Measurements from ENCODE around the gene SEMA6A. TPM values are rescaled to one million over a fixed set of nuclear protein-coding genes. Genes with fewer than 3 reads are reported as not detected.

The SEMA6A gene
- total RNA-seq, 4 donors from 2014 or later = 22.4 to 118 (median 48.7) TPM

GRCh38 chr5:116418774-116419173, 155.8 kb downstream of the SEMA6A start:
- H3K27me3 ChIP-seq = no peaks in the 10 kb centered on the region
- intact Hi-C loops (cut with DNase I; ENCODE audit: low total_unique reads) = no loop called here
- no peak for DNase-seq
- peaks cover 0 to 9% of the 10 kb centered on the region in 2 donors for H3K4me1 ChIP-seq
- no peaks in the 10 kb centered on the region for H3K36me3 ChIP-seq
- TF ChIP-seq CTCF (IDR thresholded peaks at IDR 0.05) (no peak), POLR2A (IDR thresholded peaks at IDR 0.05) (no peak)
- H3K4me3 ChIP-seq = no peak overlapping the region
- peak overlapping the region in 1 of 2 donors; percentile 27 for H3K27ac ChIP-seq
- H3K9me3 ChIP-seq = no peaks in the 10 kb centered on the region

- Histone ChIP-seq H3K4me3 (no peak overlapping the region), H3K4me1 (peaks cover 0 to 9% of the 10 kb centered on the region in 2 donors), H3K36me3 (no peaks in the 10 kb centered on the region), H3K27me3 (no peaks in the 10 kb centered on the region), H3K9me3 (no peaks in the 10 kb centered on the region), H3K27ac (no peak overlapping the region)
- TF ChIP-seq CTCF (IDR thresholded peaks at IDR 0.05) (no peak), POLR2A (IDR thresholded peaks at IDR 0.05) (no peak)
- no peak for DNase-seq
- intact Hi-C loops (cut with DNase I; ENCODE audit: low total_unique reads) = no loop called here
These were observed 156.6 kb downstream of the SEMA6A start for GRCh38 chr5:116418016-116418415.

- Histone ChIP-seq H3K4me3 (no peak overlapping the region), H3K27me3 (no peaks in the 10 kb centered on the region), H3K9me3 (no peaks in the 10 kb centered on the region), H3K4me1 (peaks cover 0 to 4% of the 10 kb centered on the region in 2 donors), H3K36me3 (no peaks in the 10 kb centered on the region), H3K27ac (no peak overlapping the region)
- TF ChIP-seq CTCF (IDR thresholded peaks at IDR 0.05) = no peak
- TF ChIP-seq POLR2A (IDR thresholded peaks at IDR 0.05) = no peak
- intact Hi-C loops (cut with DNase I; ENCODE audit: low total_unique reads) = no loop called here
- no peak for DNase-seq
These were observed 158.6 kb downstream of the SEMA6A start for GRCh38 chr5:116415989-116416388.

- H3K27ac ChIP-seq = no peak overlapping the region
- peaks cover 0 to 9% of the 10 kb centered on the region in 2 donors for H3K4me1 ChIP-seq
- TF ChIP-seq CTCF (IDR thresholded peaks at IDR 0.05) (no peak), POLR2A (IDR thresholded peaks at IDR 0.05) (no peak)
- H3K9me3 ChIP-seq = no peaks in the 10 kb centered on the region
- DNase-seq = no peak
- H3K27me3 ChIP-seq = no peaks in the 10 kb centered on the region
- intact Hi-C loops (cut with DNase I; ENCODE audit: low total_unique reads) = no loop called here
- no peak overlapping the region for H3K4me3 ChIP-seq
- no peaks in the 10 kb centered on the region for H3K36me3 ChIP-seq
These were observed 159.4 kb downstream of the SEMA6A start for GRCh38 chr5:116415182-116415581.

- intact Hi-C loops (cut with DNase I; ENCODE audit: low total_unique reads) = no loop called here
- H3K9me3 ChIP-seq = no peaks in the 10 kb centered on the region
- H3K27ac ChIP-seq = no peak overlapping the region
- TF ChIP-seq CTCF (IDR thresholded peaks at IDR 0.05) (no peak), POLR2A (IDR thresholded peaks at IDR 0.05) (no peak)
- DNase-seq = peak; percentile 45 to 61
- no peaks in the 10 kb centered on the region for H3K36me3 ChIP-seq
- no peak overlapping the region for H3K4me3 ChIP-seq
- H3K4me1 ChIP-seq = peaks cover 0 to 6% of the 10 kb centered on the region in 2 donors
- H3K27me3 ChIP-seq = no peaks in the 10 kb centered on the region
These were observed 163.5 kb downstream of the SEMA6A start for GRCh38 chr5:116411101-116411571.
